GM19193 (cell line): ENCODE measurements around the gene CCDC92.

Experiments used
- POLR2A ChIP-seq: IDR thresholded peaks from 4 replicates; pipeline ENCODE4 v1.6.1; 2011; ENCODE audit not compliant: insufficient read depth, insufficient read length; ENCODE audit errors: extremely low read depth

Gene CCDC92

DNA sequence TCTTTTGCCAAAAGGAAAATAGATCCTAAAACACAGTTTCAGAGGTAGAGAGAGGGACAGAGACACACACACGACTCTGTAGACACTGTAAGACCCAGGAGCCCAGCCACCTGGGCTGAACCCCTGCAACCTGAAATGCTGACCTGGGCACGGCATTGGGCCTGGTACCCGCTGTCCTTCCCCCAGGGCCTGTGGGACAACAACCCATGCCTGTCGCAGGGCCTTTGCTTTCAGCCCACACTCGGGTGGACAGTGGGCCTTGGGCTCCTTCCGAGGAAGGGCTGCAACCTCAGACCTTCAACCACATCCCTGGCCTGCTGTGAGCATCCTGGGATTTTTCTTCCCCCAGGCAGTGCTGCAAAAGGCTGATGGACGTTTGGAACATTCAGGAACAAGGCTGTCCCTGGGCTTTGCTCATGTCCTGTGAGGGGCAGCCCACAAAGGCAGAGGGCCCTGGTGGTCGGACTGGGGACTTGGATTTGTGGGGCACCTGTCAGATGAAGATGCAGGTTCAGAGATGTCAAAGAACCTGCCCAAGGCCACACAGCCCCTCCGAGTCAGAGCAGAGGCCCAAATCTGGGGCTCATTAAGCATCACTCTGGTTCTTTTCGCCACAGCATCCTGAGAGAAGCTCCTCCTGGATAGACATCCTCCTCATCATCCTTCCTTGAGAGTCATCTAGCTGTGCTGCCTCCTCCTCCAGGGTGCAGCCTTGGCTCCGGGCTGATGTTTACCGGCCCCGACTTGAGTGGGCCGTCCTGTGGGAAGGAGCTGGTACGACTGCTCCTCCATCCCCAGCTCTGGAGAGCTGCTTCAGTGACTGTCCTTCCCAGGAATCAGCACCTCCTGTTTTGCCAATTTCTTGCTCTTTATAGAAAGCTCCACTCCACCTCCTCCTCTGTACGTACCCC, 32.7 kb downstream of the CCDC92 start:
- no peak for TF ChIP-seq POLR2A

GRCh38 chr12:123938679-123939480, 33.8 kb downstream of the CCDC92 start:
- no peak for TF ChIP-seq POLR2A

DNA sequence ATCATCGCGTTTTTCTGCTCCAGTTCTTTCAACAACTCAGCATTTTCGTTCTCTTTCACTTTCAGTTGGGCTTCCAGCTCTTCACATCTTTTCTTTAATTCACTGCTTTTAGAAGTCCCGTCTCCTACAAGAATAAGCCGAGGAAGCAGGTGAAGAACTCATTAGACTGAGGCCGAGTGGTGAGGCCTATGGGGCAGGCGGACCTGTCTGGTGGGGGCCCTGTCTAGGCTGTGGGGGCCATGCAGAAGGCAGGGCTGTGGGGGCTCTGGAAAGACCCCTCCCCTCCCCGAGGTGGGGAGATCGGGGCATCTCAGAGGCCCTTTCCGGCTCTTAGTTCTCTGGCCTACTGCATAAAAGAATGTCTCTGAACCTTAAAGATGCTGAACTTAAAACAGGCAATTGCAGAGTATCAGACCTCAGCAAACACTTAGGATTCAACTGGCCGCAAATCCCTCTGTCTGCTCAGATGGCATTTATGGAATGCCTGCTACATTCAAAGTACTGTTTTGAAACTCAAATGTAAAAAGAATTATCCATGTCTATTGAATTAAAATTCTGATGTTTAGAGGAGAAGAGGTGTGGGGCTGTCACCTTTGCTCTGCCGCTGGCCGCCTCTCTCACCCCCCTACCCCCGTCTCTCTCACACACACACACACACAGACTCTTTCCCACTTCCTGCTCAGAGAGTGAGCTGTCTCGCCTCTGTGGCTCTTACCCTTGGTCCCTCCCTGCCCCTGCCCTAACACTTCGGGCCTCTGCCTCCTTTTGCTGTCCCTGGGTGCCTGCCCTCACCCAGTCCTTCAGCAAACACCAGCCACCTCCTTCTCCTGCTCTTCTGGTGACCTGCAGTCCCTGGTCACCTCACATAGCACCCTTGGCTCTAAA, 34.7 kb downstream of the CCDC92 start:
- TF ChIP-seq POLR2A: no peak

DNA sequence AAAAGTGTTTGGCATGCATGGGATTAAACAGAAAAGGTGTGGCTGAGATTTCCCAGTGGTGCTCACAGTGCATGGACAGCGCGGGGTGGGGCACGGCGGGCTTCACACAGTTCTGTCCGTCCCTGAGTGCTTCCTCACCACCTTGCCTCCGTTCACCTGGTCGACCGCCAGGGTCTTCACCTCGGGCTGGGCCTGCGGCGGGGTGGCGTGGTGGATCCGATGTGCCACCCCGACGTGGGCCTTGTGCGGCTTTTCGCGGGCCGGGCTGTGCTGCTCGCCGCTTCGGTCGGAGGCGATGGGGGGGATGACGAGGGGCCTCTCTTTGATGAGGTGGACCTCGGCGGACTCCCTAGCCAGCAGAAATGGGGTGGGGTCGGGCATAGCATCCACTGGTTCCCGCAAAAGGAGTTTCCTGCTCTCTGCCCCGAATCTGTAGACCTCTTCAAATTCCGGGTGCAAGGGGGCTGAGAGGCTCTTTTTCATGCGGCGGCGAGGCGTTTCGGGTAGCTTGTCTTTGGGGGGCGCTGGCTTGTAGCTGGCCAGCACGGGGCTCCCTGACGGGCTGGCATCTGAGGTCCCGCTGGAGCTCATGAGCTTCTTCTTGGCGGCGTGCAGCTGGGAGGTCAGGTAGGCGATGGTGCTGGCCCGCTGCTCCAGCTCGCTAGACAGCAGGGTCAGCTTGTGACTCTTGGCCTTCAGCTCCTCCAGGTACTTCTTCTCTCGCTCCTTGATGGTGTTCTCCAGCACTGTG, 35.5 kb downstream of the CCDC92 start:
- no peak for TF ChIP-seq POLR2A

DNA sequence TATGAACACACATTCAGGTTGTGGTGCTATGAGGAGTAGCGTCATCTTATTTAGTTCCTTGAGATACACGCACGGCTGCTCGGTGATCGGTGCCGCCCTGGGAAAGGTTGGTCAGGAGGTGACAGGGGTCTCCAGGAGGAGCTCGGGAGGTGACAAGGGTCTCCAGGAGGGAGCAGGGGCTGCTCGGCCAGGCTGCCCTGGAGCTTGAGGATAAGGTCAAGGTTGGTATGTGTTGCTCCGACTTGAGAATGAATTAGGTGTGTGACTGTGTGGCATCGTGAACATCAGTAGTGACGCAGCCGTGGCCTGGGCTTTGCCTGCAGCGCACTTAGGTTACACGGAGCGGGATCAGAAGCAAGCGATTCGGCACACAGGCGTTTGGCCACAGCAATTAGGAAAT, 36.2 kb downstream of the CCDC92 start:
- TF ChIP-seq POLR2A: no peak

GRCh38 chr12:123935956-123936355, 36.7 kb downstream of the CCDC92 start:
- TF ChIP-seq POLR2A: no peak

- TF ChIP-seq POLR2A: no peak
Observed at GRCh38 chr12:123934829-123935228, 37.8 kb downstream of the CCDC92 start.

GRCh38 chr12:123934016-123934620, 38.5 kb downstream of the CCDC92 start:
- no peak for TF ChIP-seq POLR2A

GRCh38 chr12:123933214-123933613, 39.4 kb downstream of the CCDC92 start:
- no peak for TF ChIP-seq POLR2A

DNA sequence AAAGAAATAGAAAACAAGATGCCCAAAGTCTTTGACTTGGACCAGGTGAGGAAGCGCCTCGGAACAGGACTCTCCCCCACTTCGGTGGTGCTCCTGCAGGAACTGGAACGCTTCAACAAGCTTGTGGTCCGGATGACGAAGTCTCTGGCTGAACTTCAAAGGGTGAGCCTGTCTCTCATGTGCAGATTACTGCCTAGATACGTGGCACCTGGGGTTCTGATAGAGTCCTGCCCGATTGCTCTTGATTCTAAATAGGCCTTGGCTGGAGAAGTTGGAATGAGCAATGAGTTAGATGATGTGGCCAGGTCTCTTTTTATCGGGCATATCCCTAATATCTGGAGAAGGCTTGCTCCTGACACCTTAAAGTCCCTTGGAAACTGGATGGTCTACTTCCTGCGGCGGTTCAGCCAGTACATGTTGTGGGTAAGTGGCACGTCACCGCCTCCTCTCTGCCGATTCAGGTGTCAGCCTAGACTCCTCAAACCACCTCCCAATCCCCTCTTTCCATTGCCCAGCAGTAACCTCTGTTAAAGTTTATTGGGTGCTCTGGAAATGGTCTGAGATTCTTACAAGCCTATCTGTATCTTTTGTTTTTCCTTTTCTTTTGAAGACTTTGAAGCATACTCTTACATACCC, 40.8 kb downstream of the CCDC92 start:
- no peak for TF ChIP-seq POLR2A

- no peak for TF ChIP-seq POLR2A
Observed at GRCh38 chr12:123929946-123930583, 42.6 kb downstream of the CCDC92 start.

GRCh38 chr12:123928897-123929296, 43.7 kb downstream of the CCDC92 start:
- no peak for TF ChIP-seq POLR2A

- TF ChIP-seq POLR2A: no peak
Observed at GRCh38 chr12:123928274-123928865, 44.3 kb downstream of the CCDC92 start.

GRCh38 chr12:123924539-123924938, 48.1 kb downstream of the CCDC92 start:
- no peak for TF ChIP-seq POLR2A
